HepG2 (cell line): Measurements from ENCODE around the gene LGR6. TPM values are rescaled to one million over a fixed set of nuclear protein-coding genes. Genes with fewer than 3 reads are reported as not detected.

Source experiments
- BRF2 ChIP-seq: sonication (generic); formaldehyde crosslinking; IDR thresholded peaks from 2 replicates; pipeline ENCODE4 v1.8.1; 2022; ENCODE audit warnings: mild to moderate bottlenecking, missing genetic modification reagents
- CBFB ChIP-seq: sonication (generic); formaldehyde crosslinking; IDR thresholded peaks from 2 replicates; pipeline ENCODE4 v1.4.0; 2020; ENCODE audit warnings: missing genetic modification reagents
- CBX2 ChIP-seq, 2 experiments: fragments of 200-600 bp in 1 of 2; sonication (generic); formaldehyde crosslinking in 1 of 2; IDR thresholded peaks; 2 replicates each; pipeline versions ENCODE4 v1.7.0 to v1.8.1; 2018 to 2022; ENCODE audit warnings: low read depth in 2 of 2, low read length in 1 of 2, mild to moderate bottlenecking in 1 of 2, missing genetic modification reagents in 1 of 2
- CTCF ChIP-seq: sonication (generic); formaldehyde crosslinking; IDR thresholded peaks from 2 replicates; pipeline ENCODE4 v1.5.0; 2020; ENCODE audit warnings: mild to moderate bottlenecking, missing genetic modification reagents, moderate library complexity
- DMAP1 ChIP-seq: IDR thresholded peaks from 2 replicates; pipeline ENCODE4 v1.6.1; 2016
- FOXC1 ChIP-seq: sonication (generic); formaldehyde crosslinking; IDR thresholded peaks from 2 replicates; pipeline ENCODE4 v1.8.0; 2022; ENCODE audit warnings: mild to moderate bottlenecking, missing genetic modification reagents, borderline replicate concordance
- FOXM1 ChIP-seq: sonication (generic); formaldehyde crosslinking; IDR thresholded peaks from 2 replicates; pipeline ENCODE4 v1.5.0; 2020; ENCODE audit warnings: missing genetic modification reagents
- JUND ChIP-seq: sonication (generic); formaldehyde crosslinking; IDR thresholded peaks from 2 replicates; pipeline ENCODE4 v1.8.0; 2022; ENCODE audit warnings: mild to moderate bottlenecking, missing genetic modification reagents
- MATR3 ChIP-seq: sonication (generic); formaldehyde crosslinking; IDR thresholded peaks from 2 replicates; pipeline ENCODE4 v1.4.0; 2020; ENCODE audit warnings: missing genetic modification reagents
- MNT ChIP-seq: fragments of 450-650 bp; IDR thresholded peaks from 2 replicates; pipeline ENCODE4 v1.6.1; 2016
- NFAT5 ChIP-seq: sonication (generic); formaldehyde crosslinking; IDR thresholded peaks from 2 replicates; pipeline ENCODE4 v1.4.0; 2020; ENCODE audit warnings: missing genetic modification reagents
- POLR2G ChIP-seq: fragments of 200-400 bp; formaldehyde crosslinking; IDR thresholded peaks from 2 replicates; pipeline ENCODE4 v1.6.1; 2018; ENCODE audit warnings: mild to moderate bottlenecking, low read depth, low read length, moderate library complexity
- RELA ChIP-seq: sonication (generic); formaldehyde crosslinking; IDR thresholded peaks from 2 replicates; pipeline ENCODE4 v1.4.0; 2020; ENCODE audit warnings: missing genetic modification reagents
- SMAD9 ChIP-seq: sonication (generic); formaldehyde crosslinking; IDR thresholded peaks from 2 replicates; pipeline ENCODE4 v1.5.1; 2020; ENCODE audit warnings: mild to moderate bottlenecking, missing genetic modification reagents
- SNAI1 ChIP-seq: sonication (generic); formaldehyde crosslinking; IDR thresholded peaks from 2 replicates; pipeline ENCODE4 v1.5.0; 2020; ENCODE audit warnings: mild to moderate bottlenecking, missing genetic modification reagents, borderline replicate concordance
- SP4 ChIP-seq: sonication (generic); formaldehyde crosslinking; IDR thresholded peaks from 2 replicates; pipeline ENCODE4 v1.8.1; 2023; ENCODE audit warnings: mild to moderate bottlenecking, missing genetic modification reagents
- TSC22D2 ChIP-seq: sonication (generic); formaldehyde crosslinking; IDR thresholded peaks from 2 replicates; pipeline ENCODE4 v1.5.1; 2020; ENCODE audit warnings: missing genetic modification reagents, mild to moderate bottlenecking, borderline replicate concordance
- ZKSCAN8 ChIP-seq: IDR thresholded peaks from 2 replicates; pipeline ENCODE4 v1.6.1; 2016; ENCODE audit warnings: borderline replicate concordance, missing genetic modification reagents, missing compliant biosample characterization
- ZMYM3 ChIP-seq: sonication (generic); formaldehyde crosslinking; IDR thresholded peaks from 2 replicates; pipeline ENCODE4 v1.5.1; 2020; ENCODE audit warnings: mild to moderate bottlenecking, missing genetic modification reagents
- ZNF558 ChIP-seq: sonication (generic); formaldehyde crosslinking; IDR thresholded peaks from 2 replicates; pipeline ENCODE4 v1.9.0; 2022; ENCODE audit warnings: mild to moderate bottlenecking, missing genetic modification reagents, borderline replicate concordance
- ZNF850 ChIP-seq: sonication (generic); formaldehyde crosslinking; conservative IDR thresholded peaks from 2 replicates; pipeline ENCODE4 v1.9.0; 2021; ENCODE audit warnings: mild to moderate bottlenecking, missing genetic modification reagents
- polyA plus RNA-seq, 8 experiments: library from polyadenylated mRNA; depleted of rRNA in 3 of 8; stranded (reverse) in 7 of 8; unstranded in 1 of 8; fragments of >200 nt; fragmentation: Illumina TruSeq in 4 of 8; extraction: Trizol in 4 of 8; gene quantifications; 2 replicates each; pipeline versions ENCODE4 v1.2.1 to v1.2.3, GENCODE V29; 2011 to 2016; ENCODE audit warnings: low read depth in 4 of 8, missing spikeins in 1 of 8, mixed read lengths in 1 of 8; ENCODE audit not compliant: insufficient read depth in 1 of 8
- total RNA-seq, 5 experiments: library from RNA; depleted of rRNA; stranded (reverse); fragments of >200 nt; fragmentation: Illumina TruSeq; extraction: Trizol; gene quantifications; 2 replicates each; pipeline ENCODE4 v1.2.3, GENCODE V29; 2016; ENCODE audit warnings: low read depth in 1 of 5

Gene LGR6
- total and polyA plus RNA-seq, 2 of the 13 experiments (the other 11 are each of a cell fraction or from before 2014, with no cell fraction given) = 0.07 TPM; not detected in 1

- TF ChIP-seq MATR3 = no peak
- TF ChIP-seq DMAP1 (CRISPR knock-in tag) = no peak
- peak; percentile 45; the same call in 1 of the 2 replicates for TF ChIP-seq NFAT5 (CRISPR knock-in tag)
- no peak for TF ChIP-seq RELA
- TF ChIP-seq SNAI1 (CRISPR knock-in tag) = 0 out of 2 replicates have a peak, but pooled peaks have one; percentile 54
- peak; percentile 84 for TF ChIP-seq POLR2G
- TF ChIP-seq CTCF (CRISPR knock-in tag) = 0 out of 2 replicates have a peak, but pooled peaks have one; percentile 2
- TF ChIP-seq BRF2 (CRISPR knock-in tag) = no peak
- no peak for TF ChIP-seq ZMYM3 (CRISPR knock-in tag)
- no peak for TF ChIP-seq CBFB (CRISPR knock-in tag)
- no peak for TF ChIP-seq ZNF558 (CRISPR knock-in tag)
- peak; percentile 13; the same call in 1 of the 2 replicates for TF ChIP-seq MNT
- TF ChIP-seq JUND (CRISPR knock-in tag) = no peak
- TF ChIP-seq TSC22D2 (CRISPR knock-in tag) = no peak
- TF ChIP-seq SMAD9 (CRISPR knock-in tag) = no peak
- no peak for TF ChIP-seq FOXM1
- no peak for TF ChIP-seq ZKSCAN8 (CRISPR knock-in tag)
- no peak for TF ChIP-seq CBX2 (IDR thresholded peaks at IDR 0.05; ENCODE audit: low read depth, low read length)
- no peak for TF ChIP-seq CBX2 (CRISPR knock-in tag; IDR thresholded peaks at IDR 0.05; ENCODE audit: low read depth)
- TF ChIP-seq FOXC1 = peak; percentile 82; the same call in 1 of the 2 replicates
- TF ChIP-seq ZNF850 (CRISPR knock-in tag) = no peak
- TF ChIP-seq SP4 (CRISPR knock-in tag) = no peak
Observed at GRCh38 chr1:202348509-202349205, 155.1 kb downstream of the LGR6 start, which contains the start of gene PPP1R12B (continued).
